ENCODE measurements around the gene PAX1. TPM values are rescaled to one million over a fixed set of nuclear protein-coding genes. Genes with fewer than 3 reads are reported as not detected.
A peak's percentile ranks its signal among the peaks of the same experiment; 100 is the strongest.

PAX1 gene
- total RNA-seq, 2 experiments from 2014 or later: not detected

DNA sequence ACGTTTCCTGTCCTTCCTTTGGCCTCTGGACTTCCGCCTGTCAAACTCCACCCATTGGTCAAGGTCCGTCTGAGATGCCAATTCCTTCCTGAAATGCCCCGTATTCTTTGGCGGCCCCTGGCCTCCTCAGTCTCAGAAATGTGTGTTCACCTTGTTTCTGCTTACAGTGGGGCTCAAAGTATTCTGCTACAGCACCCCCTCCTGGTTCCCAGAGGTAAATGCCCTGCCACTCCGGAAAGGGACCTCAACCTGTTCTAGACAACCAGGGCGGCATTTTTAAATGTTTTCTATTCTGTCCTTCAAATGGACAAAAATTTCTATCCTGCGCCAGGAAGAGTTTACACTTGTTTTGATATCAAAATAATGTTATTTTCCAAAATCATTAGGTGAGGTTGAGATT lies 12.1 kb upstream of the PAX1 start:
- Histone ChIP-seq H3K4me3 (ENCODE audit: low read depth, low read length, poor library complexity, severe bottlenecking) (no peak overlapping the region), H3K4me1 (ENCODE audit: insufficient read depth, low read length, poor library complexity, severe bottlenecking) (no peaks in the 10 kb centered on the region), H3K27ac (ENCODE audit: low read depth, low read length, poor library complexity, severe bottlenecking) (no peak overlapping the region), H3K9me3 (ENCODE audit: low read length) (no peaks in the 10 kb centered on the region), H3K79me2 (ENCODE audit: insufficient read depth, low read depth, low read length) (no peaks in the 10 kb centered on the region), H3K36me3 (ENCODE audit: insufficient read depth, low read length) (no peaks in the 10 kb centered on the region), H2AFZ (ENCODE audit: low read length) (no peak overlapping the region), H3K4me2 (ENCODE audit: low read length) (no peak overlapping the region), H4K20me1 (ENCODE audit: insufficient read depth, low read length) (no peaks in the 10 kb centered on the region), H3K9me2 (ENCODE audit: insufficient read depth, low read length) (no peaks in the 10 kb centered on the region)
- DNase-seq (ENCODE audit: low spot score): peak; percentile 19
- TF ChIP-seq, protein P1, sequence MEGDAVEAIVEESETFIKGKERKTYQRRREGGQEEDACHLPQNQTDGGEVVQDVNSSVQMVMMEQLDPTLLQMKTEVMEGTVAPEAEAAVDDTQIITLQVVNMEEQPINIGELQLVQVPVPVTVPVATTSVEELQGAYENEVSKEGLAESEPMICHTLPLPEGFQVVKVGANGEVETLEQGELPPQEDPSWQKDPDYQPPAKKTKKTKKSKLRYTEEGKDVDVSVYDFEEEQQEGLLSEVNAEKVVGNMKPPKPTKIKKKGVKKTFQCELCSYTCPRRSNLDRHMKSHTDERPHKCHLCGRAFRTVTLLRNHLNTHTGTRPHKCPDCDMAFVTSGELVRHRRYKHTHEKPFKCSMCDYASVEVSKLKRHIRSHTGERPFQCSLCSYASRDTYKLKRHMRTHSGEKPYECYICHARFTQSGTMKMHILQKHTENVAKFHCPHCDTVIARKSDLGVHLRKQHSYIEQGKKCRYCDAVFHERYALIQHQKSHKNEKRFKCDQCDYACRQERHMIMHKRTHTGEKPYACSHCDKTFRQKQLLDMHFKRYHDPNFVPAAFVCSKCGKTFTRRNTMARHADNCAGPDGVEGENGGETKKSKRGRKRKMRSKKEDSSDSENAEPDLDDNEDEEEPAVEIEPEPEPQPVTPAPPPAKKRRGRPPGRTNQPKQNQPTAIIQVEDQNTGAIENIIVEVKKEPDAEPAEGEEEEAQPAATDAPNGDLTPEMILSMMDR (conservative IDR thresholded peaks at IDR 0.05; ENCODE audit: low read length): peak; percentile 76
- no peak for TF ChIP-seq EZH2phosphoT487 (IDR thresholded peaks at IDR 0.05; ENCODE audit: borderline replicate concordance, low read depth, low read length)
- ChIA-PET CTCF (ENCODE audit: unreplicated experiment) (no interaction called here), POLR2A (interaction anchor here (0.6 to 0.7 kb wide), 2 partner anchors 32 to 202 kb away, joined by 3 to 4 read pairs; no protein-coding TSS in a partner anchor)
- intact Hi-C loops (cut with micrococcal nuclease; ENCODE audit: unreplicated experiment): loop anchor here (2.0 kb wide), 1 partner anchor 53 kb away; no protein-coding TSS in a partner anchor
- no TSS peak for BruUV-seq (replicated peaks)

GRCh38 chr20:21698494-21699215 lies 6.8 kb upstream of the PAX1 start:
- no peak for TF ChIP-seq EZH2phosphoT487 (IDR thresholded peaks at IDR 0.05; ENCODE audit: borderline replicate concordance, low read depth, low read length)
- TF ChIP-seq, protein P1 (conservative IDR thresholded peaks at IDR 0.05; ENCODE audit: low read length): no peak
- no peak overlapping the region for H3K4me2 ChIP-seq (ENCODE audit: low read length)
- H3K27ac ChIP-seq (ENCODE audit: low read depth, low read length, poor library complexity, severe bottlenecking): no peak overlapping the region
- intact Hi-C loops (cut with micrococcal nuclease; ENCODE audit: unreplicated experiment): no loop called here
- H2AFZ ChIP-seq (ENCODE audit: low read length): no peak overlapping the region
- no peak overlapping the region for H3K4me3 ChIP-seq (ENCODE audit: low read depth, low read length, poor library complexity, severe bottlenecking)
- ChIA-PET CTCF (ENCODE audit: unreplicated experiment) (no interaction called here), POLR2A (interaction anchor here (0.6 to 1.7 kb wide), 2 partner anchors 12 to 16 kb away, joined by 3 read pairs; no protein-coding TSS in a partner anchor)
- no peaks in the 10 kb centered on the region for H3K4me1 ChIP-seq (ENCODE audit: insufficient read depth, low read length, poor library complexity, severe bottlenecking)
- H3K79me2 ChIP-seq (ENCODE audit: insufficient read depth, low read depth, low read length): no peaks in the 10 kb centered on the region
- no peaks in the 10 kb centered on the region for H3K9me2 ChIP-seq (ENCODE audit: insufficient read depth, low read length)
- no peaks in the 10 kb centered on the region for H3K36me3 ChIP-seq (ENCODE audit: insufficient read depth, low read length)
- no peaks in the 10 kb centered on the region for H4K20me1 ChIP-seq (ENCODE audit: insufficient read depth, low read length)
- DNase-seq (ENCODE audit: low spot score): no peak
- BruUV-seq (replicated peaks): no TSS peak
- H3K9me3 ChIP-seq (ENCODE audit: low read length): no peaks in the 10 kb centered on the region

GRCh38 chr20:21699216-21699508 lies 6.3 kb upstream of the PAX1 start:
- H2AFZ ChIP-seq (ENCODE audit: low read length): no peak overlapping the region
- DNase-seq (ENCODE audit: low spot score): no peak
- H3K27ac ChIP-seq (ENCODE audit: low read depth, low read length, poor library complexity, severe bottlenecking): no peak overlapping the region
- CTCF ChIA-PET (ENCODE audit: unreplicated experiment): no interaction called here
- H3K79me2 ChIP-seq (ENCODE audit: insufficient read depth, low read depth, low read length): no peaks in the 10 kb centered on the region
- H4K20me1 ChIP-seq (ENCODE audit: insufficient read depth, low read length): no peaks in the 10 kb centered on the region
- H3K4me1 ChIP-seq (ENCODE audit: insufficient read depth, low read length, poor library complexity, severe bottlenecking): no peaks in the 10 kb centered on the region
- H3K9me3 ChIP-seq (ENCODE audit: low read length): no peaks in the 10 kb centered on the region
- BruUV-seq (replicated peaks): no TSS peak
- TF ChIP-seq EZH2phosphoT487 (IDR thresholded peaks at IDR 0.05; ENCODE audit: borderline replicate concordance, low read depth, low read length): no peak
- TF ChIP-seq, protein P1 (conservative IDR thresholded peaks at IDR 0.05; ENCODE audit: low read length): no peak
- no peak overlapping the region for H3K4me2 ChIP-seq (ENCODE audit: low read length)
- H3K36me3 ChIP-seq (ENCODE audit: insufficient read depth, low read length): no peaks in the 10 kb centered on the region
- intact Hi-C loops (cut with micrococcal nuclease; ENCODE audit: unreplicated experiment): no loop called here
- no peak overlapping the region for H3K4me3 ChIP-seq (ENCODE audit: low read depth, low read length, poor library complexity, severe bottlenecking)
- H3K9me2 ChIP-seq (ENCODE audit: insufficient read depth, low read length): no peaks in the 10 kb centered on the region
- POLR2A ChIA-PET: no interaction called here

Data from OCI-LY7 (cell line).